Natural killer cell (primary cell): Measurements from ENCODE around the gene LAT. TPM values are rescaled to one million over a fixed set of nuclear protein-coding genes. Genes with fewer than 3 reads are reported as not detected.

Experiments used
- ATAC-seq, 3 donors: fragments of 150-1000 bp in 2 of 3; fragments of 200-7000 bp in 1 of 3; cut with Tn5 transposase; 1 replicate in 1 of 3; 2 replicates in 2 of 3; pipeline ENCODE4 v1.10.0; 2021; ENCODE audit warnings: mild to moderate bottlenecking in 2 of 3, moderate library complexity in 2 of 3
- DNase-seq, 2 donors: peaks; one replicate each; pipeline versions ENCODE4 v3.0.0 to v3.0.0-alpha.2; 2013 to 2021; ENCODE audit warnings: mixed read lengths in 1 of 2
- H3K27ac ChIP-seq: one replicate; pipeline ENCODE4 v1.5.1; 2013; ENCODE audit warnings: mild to moderate bottlenecking, low read length
- H3K27me3 ChIP-seq: one replicate; pipeline ENCODE4 v1.6.1; 2013; ENCODE audit warnings: low read length; ENCODE audit not compliant: control insufficient read depth, insufficient read depth
- H3K36me3 ChIP-seq: one replicate; pipeline ENCODE4 v1.6.1; 2013; ENCODE audit warnings: low read length; ENCODE audit not compliant: control insufficient read depth, insufficient read depth
- H3K4me1 ChIP-seq: one replicate; pipeline ENCODE4 v1.6.1; 2013; ENCODE audit warnings: low read length; ENCODE audit not compliant: control insufficient read depth, insufficient read depth
- H3K4me3 ChIP-seq: one replicate; pipeline ENCODE4 v1.5.1; 2013; ENCODE audit warnings: low read length
- H3K9me3 ChIP-seq: one replicate; pipeline ENCODE4 v1.6.1; 2013; ENCODE audit warnings: low read length; ENCODE audit not compliant: control insufficient read depth, insufficient read depth
- H3K27ac Mint-ChIP-seq, 2 donors: one replicate each; pipeline ENCODE4 v1.8.0; 2022; ENCODE audit warnings: mild to moderate bottlenecking in 2 of 2, mixed read lengths in 2 of 2, moderate library complexity in 1 of 2
- H3K27me3 Mint-ChIP-seq, 2 donors: one replicate each; pipeline ENCODE4 v1.8.0; 2022; ENCODE audit warnings: low read depth in 2 of 2, mixed read lengths in 2 of 2
- H3K36me3 Mint-ChIP-seq: one replicate; pipeline ENCODE4 v1.8.0; 2022; ENCODE audit warnings: mixed read lengths
- H3K4me1 Mint-ChIP-seq, 2 donors: one replicate each; pipeline ENCODE4 v1.8.0; 2022; ENCODE audit warnings: mixed read lengths in 2 of 2
- H3K4me3 Mint-ChIP-seq: one replicate; pipeline ENCODE4 v1.8.0; 2022; ENCODE audit warnings: mild to moderate bottlenecking, moderate library complexity, mixed read lengths
- H3K9me3 Mint-ChIP-seq, 2 donors: one replicate each; pipeline ENCODE4 v1.8.0; 2022; ENCODE audit warnings: mixed read lengths in 2 of 2
- WGBS: methylation state at CpG from one replicate; pipeline ENCODE4 v1.1.7; 2013; ENCODE audit warnings: missing lambda C conversion rate; ENCODE audit not compliant: insufficient coverage; 5-methylcytosine and 5-hydroxymethylcytosine counted together
- intact Hi-C: fragments of 100-400 bp; cut with micrococcal nuclease; formaldehyde crosslinking; loops from one replicate; pipeline ENCODE4 v1.14.2; 2022
- total RNA-seq, 4 donors: library from RNA; stranded (reverse); fragments of 120-200 nt in 1 of 4; gene quantifications; one replicate each; pipeline versions ENCODE4 v1.2.3 to v1.2.4, GENCODE V29; 2013 to 2022
- TF ChIP-seq, protein P1 (sequence below): fragments of 200-600 bp; IDR thresholded peaks from one replicate; pipeline ENCODE4 v1.8.0; 2022; ENCODE audit warnings: antibody characterized with exemption

Gene LAT
- total RNA-seq, 3 donors from 2014 or later (not counting 1 experiment from before 2014, with no cell fraction given): 130 to 148 (median 147) TPM

DNA sequence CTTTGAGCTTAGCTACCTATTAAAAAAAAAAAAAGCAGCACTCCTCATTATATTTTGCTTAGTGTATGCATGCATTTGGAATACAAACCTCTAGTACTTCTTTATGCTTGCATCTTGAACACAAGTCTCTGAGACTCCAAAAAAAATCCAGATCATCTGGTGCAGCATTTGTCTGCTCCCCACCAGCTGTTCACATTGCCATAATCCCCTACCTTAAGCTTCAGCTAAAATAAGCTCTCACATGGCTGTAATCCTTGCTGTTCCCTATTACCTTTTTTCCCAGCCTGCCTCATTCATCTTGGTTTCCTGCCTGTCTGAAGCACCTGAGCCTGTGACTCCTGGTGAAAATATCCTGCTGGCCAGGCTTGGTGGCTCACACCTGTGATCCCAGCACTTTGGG lies 41.6 kb upstream of the LAT start:
- DNase-seq (no peak), ATAC-seq (no peak)
- H3K27ac Mint-ChIP-seq: no peak overlapping the region
- H3K4me1 Mint-ChIP-seq: peaks cover 8 to 13% of the 10 kb centered on the region in 2 donors
- no peaks in the 10 kb centered on the region for H3K9me3 ChIP-seq
- no peaks in the 10 kb centered on the region for H3K27me3 ChIP-seq
- H3K4me3 Mint-ChIP-seq: no peak overlapping the region
- H3K27me3 Mint-ChIP-seq: no peaks in the 10 kb centered on the region
- H3K4me1 ChIP-seq: peaks cover 12% of the 10 kb centered on the region
- no peaks in the 10 kb centered on the region for H3K36me3 Mint-ChIP-seq
- H3K27ac ChIP-seq: no peak overlapping the region
- intact Hi-C loops: no loop called here
- H3K9me3 Mint-ChIP-seq: no peaks in the 10 kb centered on the region
- H3K4me3 ChIP-seq: no peak overlapping the region
- H3K36me3 ChIP-seq: no peaks in the 10 kb centered on the region
- TF ChIP-seq, protein P1, sequence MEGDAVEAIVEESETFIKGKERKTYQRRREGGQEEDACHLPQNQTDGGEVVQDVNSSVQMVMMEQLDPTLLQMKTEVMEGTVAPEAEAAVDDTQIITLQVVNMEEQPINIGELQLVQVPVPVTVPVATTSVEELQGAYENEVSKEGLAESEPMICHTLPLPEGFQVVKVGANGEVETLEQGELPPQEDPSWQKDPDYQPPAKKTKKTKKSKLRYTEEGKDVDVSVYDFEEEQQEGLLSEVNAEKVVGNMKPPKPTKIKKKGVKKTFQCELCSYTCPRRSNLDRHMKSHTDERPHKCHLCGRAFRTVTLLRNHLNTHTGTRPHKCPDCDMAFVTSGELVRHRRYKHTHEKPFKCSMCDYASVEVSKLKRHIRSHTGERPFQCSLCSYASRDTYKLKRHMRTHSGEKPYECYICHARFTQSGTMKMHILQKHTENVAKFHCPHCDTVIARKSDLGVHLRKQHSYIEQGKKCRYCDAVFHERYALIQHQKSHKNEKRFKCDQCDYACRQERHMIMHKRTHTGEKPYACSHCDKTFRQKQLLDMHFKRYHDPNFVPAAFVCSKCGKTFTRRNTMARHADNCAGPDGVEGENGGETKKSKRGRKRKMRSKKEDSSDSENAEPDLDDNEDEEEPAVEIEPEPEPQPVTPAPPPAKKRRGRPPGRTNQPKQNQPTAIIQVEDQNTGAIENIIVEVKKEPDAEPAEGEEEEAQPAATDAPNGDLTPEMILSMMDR: no peak

- ATAC-seq: no peak
- no peaks in the 10 kb centered on the region for H3K9me3 ChIP-seq
- Mint-ChIP-seq H3K36me3 (no peaks in the 10 kb centered on the region), H3K4me3 (no peak overlapping the region), H3K9me3 (no peaks in the 10 kb centered on the region), H3K4me1 (peaks cover 18 to 24% of the 10 kb centered on the region in 2 donors), H3K27ac (no peak overlapping the region), H3K27me3 (no peaks in the 10 kb centered on the region)
- TF ChIP-seq, protein P1: no peak
- no peak overlapping the region for H3K27ac ChIP-seq
- DNase-seq: no peak
- H3K36me3 ChIP-seq: no peaks in the 10 kb centered on the region
- intact Hi-C loops: loop anchor here (5.0 kb wide), 1 partner anchor 124 kb away; the partner anchor contains the start of gene ATXN2L
- 93% methylated on average over 4 of the region's 4 CpGs for WGBS
- H3K27me3 ChIP-seq: no peaks in the 10 kb centered on the region
- no peak overlapping the region for H3K4me3 ChIP-seq
- peaks cover 23% of the 10 kb centered on the region for H3K4me1 ChIP-seq
Observed at GRCh38 chr16:28946681-28947080, 38.2 kb upstream of the LAT start.

DNA sequence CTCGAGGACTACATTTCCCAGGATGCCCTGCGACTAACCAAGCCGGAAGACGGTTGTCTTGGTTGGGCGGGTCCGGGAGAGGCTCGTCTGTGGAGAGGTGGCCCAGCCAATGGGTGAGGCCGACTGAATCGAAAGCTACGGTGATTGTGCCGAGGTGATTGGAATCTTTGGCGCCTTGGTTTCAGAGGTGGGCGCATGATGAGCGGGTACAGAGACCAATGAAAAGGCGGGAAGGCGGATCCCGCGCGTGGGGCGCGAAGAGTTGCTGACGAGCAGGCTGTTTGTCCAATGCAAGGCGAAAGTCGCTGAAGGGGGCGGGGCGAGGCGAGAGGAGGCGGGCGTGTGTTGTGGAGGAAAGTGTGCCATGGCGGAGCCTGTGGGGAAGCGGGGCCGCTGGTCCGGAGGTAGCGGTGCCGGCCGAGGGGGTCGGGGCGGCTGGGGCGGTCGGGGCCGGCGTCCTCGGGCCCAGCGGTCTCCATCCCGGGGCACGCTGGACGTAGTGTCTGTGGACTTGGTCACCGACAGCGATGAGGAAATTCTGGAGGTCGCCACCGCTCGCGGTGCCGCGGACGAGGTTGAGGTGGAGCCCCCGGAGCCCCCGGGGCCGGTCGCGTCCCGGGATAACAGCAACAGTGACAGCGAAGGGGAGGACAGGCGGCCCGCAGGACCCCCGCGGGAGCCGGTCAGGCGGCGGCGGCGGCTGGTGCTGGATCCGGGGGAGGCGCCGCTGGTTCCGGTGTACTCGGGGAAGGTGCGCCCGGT lies 34.0 kb upstream of the LAT start, which contains the start of gene NFATC2IP:
TSS of gene NFATC2IP (plus strand) at position 290 of the 762 bp plus-strand sequence. CDS start at position 365, 75 bp downstream.
- TF ChIP-seq, protein P1: no peak
- no peaks in the 10 kb centered on the region for H3K36me3 Mint-ChIP-seq
- Histone ChIP-seq H3K4me3 (peak within 1 kb of the TSS; percentile 79), H3K27me3 (no peaks in the 10 kb centered on the region), H3K36me3 (peaks cover 27% of the 10 kb centered on the region), H3K4me1 (peaks cover 29% of the 10 kb centered on the region), H3K9me3 (no peaks in the 10 kb centered on the region), H3K27ac (peak within 1 kb of the TSS; percentile 67)
- H3K27me3 Mint-ChIP-seq: no peaks in the 10 kb centered on the region
- ATAC-seq: peak; percentile 92 to 98 (median 93)
- intact Hi-C loops: loop anchor here (2.0 kb wide), 1 partner anchor 26 kb away; the partner anchor contains the start of gene RABEP2
- H3K4me3 Mint-ChIP-seq: peak within 1 kb of the TSS; percentile 89
- H3K4me1 Mint-ChIP-seq: peaks cover 20 to 25% of the 10 kb centered on the region in 2 donors
- WGBS: under 1% methylated on average over 79 of the region's 79 CpGs
- DNase-seq: peak; percentile 99 to 100
- H3K9me3 Mint-ChIP-seq: no peaks in the 10 kb centered on the region
- H3K27ac Mint-ChIP-seq: peak within 1 kb of the TSS; percentile 82 to 96
